ENCODE results near the gene GATM.

DNA sequence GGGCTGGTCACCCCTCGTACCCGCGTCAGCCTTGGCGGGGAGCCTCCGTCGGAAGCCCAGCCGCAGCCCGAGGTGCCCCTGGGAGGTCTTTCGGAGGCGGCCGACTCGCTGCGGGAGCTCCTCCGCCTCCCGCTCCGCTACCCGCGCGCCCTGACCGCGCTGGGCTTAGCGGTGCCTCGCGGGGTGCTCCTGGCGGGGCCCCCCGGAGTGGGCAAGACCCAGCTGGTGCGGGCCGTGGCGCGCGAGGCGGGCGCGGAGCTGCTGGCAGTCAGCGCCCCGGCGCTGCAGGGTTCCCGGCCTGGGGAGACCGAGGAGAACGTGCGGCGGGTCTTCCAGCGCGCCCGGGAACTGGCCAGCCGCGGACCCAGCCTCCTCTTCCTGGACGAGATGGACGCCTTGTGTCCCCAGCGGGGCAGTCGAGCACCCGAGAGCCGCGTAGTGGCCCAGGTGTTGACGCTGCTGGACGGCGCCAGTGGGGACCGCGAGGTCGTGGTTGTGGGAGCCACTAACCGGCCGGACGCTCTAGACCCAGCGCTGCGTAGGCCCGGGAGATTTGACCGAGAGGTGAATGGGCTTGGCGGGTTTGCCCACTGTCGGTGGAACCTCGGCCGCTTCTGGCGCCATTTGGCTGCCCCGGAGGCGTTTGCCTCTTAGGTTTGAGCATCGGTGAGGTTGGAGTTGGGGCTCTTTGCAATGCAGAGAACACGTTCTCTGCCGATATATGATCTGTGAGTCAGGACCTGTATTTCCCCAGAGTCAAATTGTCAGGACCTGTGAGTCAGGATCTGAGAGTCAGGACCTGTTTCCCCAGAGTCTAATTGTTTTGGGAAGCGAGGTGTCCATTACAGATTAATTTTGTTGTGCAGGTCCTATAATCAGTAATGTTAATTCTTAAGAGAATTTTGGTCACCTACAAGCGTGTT is 24.9 kb upstream of the GATM start:
- TF ChIP-seq, protein P1, sequence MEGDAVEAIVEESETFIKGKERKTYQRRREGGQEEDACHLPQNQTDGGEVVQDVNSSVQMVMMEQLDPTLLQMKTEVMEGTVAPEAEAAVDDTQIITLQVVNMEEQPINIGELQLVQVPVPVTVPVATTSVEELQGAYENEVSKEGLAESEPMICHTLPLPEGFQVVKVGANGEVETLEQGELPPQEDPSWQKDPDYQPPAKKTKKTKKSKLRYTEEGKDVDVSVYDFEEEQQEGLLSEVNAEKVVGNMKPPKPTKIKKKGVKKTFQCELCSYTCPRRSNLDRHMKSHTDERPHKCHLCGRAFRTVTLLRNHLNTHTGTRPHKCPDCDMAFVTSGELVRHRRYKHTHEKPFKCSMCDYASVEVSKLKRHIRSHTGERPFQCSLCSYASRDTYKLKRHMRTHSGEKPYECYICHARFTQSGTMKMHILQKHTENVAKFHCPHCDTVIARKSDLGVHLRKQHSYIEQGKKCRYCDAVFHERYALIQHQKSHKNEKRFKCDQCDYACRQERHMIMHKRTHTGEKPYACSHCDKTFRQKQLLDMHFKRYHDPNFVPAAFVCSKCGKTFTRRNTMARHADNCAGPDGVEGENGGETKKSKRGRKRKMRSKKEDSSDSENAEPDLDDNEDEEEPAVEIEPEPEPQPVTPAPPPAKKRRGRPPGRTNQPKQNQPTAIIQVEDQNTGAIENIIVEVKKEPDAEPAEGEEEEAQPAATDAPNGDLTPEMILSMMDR (conservative IDR thresholded peaks at IDR 0.05; ENCODE audit: low read depth, low read length): no peak
- TF ChIP-seq EZH2 (IDR thresholded peaks at IDR 0.05; ENCODE audit: borderline replicate concordance, low read depth, low read length, poor library complexity, severe bottlenecking): no peak
